HepG2 (cell line): Measurements from ENCODE around the gene GGACT.

Experiments used
- CSRNP2 ChIP-seq: sonication (generic); formaldehyde crosslinking; conservative IDR thresholded peaks from 2 replicates; pipeline ENCODE4 v1.8.0; 2022; ENCODE audit warnings: low read depth, missing genetic modification reagents
- EZH2 ChIP-seq: conservative IDR thresholded peaks from 2 replicates; pipeline ENCODE4 v1.6.1; 2012; ENCODE audit warnings: mild to moderate bottlenecking, low read depth, low read length, moderate library complexity
- HNRNPK ChIP-seq: fragments of 200-400 bp; formaldehyde crosslinking; IDR thresholded peaks from 2 replicates; pipeline ENCODE4 v1.6.1; 2018; ENCODE audit warnings: low read length, low read depth, moderate library complexity, mild to moderate bottlenecking; ENCODE audit not compliant: poor library complexity, severe bottlenecking
- KAT2B ChIP-seq: fragments of 150-350 bp; IDR thresholded peaks from 2 replicates; pipeline ENCODE4 v1.6.1; 2014; ENCODE audit warnings: low read depth, low read length, borderline replicate concordance
- NFYB ChIP-seq: sonication (generic); formaldehyde crosslinking; IDR thresholded peaks from 2 replicates; pipeline ENCODE4 v1.4.0; 2020; ENCODE audit warnings: missing genetic modification reagents
- POLR2A ChIP-seq, 2 experiments: IDR thresholded peaks; 2 replicates each; pipeline ENCODE4 v1.6.1; 2011; ENCODE audit warnings: low read depth in 2 of 2, low read length in 2 of 2, mild to moderate bottlenecking in 1 of 2, moderate library complexity in 1 of 2; ENCODE audit not compliant: insufficient read depth in 1 of 2
- TAF1 ChIP-seq: sonication (generic); formaldehyde crosslinking; IDR thresholded peaks from 2 replicates; pipeline ENCODE4 v1.4.0; 2020; ENCODE audit warnings: missing genetic modification reagents
- ZNF318 ChIP-seq: sonication (generic); formaldehyde crosslinking; IDR thresholded peaks from 2 replicates; pipeline ENCODE4 v1.4.0; 2020; ENCODE audit warnings: mild to moderate bottlenecking, missing genetic modification reagents
- ZNF501 ChIP-seq: sonication (generic); formaldehyde crosslinking; IDR thresholded peaks from 2 replicates; pipeline ENCODE4 v1.5.1; 2020; ENCODE audit warnings: mild to moderate bottlenecking, moderate library complexity, missing genetic modification reagents
- ZNF530 ChIP-seq: sonication (generic); formaldehyde crosslinking; IDR thresholded peaks from 2 replicates; pipeline ENCODE4 v1.5.0; 2020; ENCODE audit warnings: low read depth, mild to moderate bottlenecking, missing genetic modification reagents
- ZNF670 ChIP-seq: sonication (generic); formaldehyde crosslinking; IDR thresholded peaks from 2 replicates; pipeline ENCODE4 v1.8.0; 2022; ENCODE audit warnings: mild to moderate bottlenecking, missing genetic modification reagents, borderline replicate concordance
- ZNF7 ChIP-seq: IDR thresholded peaks from 2 replicates; pipeline ENCODE4 v1.6.1; 2016; ENCODE audit warnings: missing biosample characterization, missing genetic modification reagents
- TF ChIP-seq, protein P1 (sequence below): sonication (generic); formaldehyde crosslinking; IDR thresholded peaks from 2 replicates; pipeline ENCODE4 v1.5.0; 2020; ENCODE audit warnings: mild to moderate bottlenecking, missing genetic modification reagents, moderate library complexity

DNA sequence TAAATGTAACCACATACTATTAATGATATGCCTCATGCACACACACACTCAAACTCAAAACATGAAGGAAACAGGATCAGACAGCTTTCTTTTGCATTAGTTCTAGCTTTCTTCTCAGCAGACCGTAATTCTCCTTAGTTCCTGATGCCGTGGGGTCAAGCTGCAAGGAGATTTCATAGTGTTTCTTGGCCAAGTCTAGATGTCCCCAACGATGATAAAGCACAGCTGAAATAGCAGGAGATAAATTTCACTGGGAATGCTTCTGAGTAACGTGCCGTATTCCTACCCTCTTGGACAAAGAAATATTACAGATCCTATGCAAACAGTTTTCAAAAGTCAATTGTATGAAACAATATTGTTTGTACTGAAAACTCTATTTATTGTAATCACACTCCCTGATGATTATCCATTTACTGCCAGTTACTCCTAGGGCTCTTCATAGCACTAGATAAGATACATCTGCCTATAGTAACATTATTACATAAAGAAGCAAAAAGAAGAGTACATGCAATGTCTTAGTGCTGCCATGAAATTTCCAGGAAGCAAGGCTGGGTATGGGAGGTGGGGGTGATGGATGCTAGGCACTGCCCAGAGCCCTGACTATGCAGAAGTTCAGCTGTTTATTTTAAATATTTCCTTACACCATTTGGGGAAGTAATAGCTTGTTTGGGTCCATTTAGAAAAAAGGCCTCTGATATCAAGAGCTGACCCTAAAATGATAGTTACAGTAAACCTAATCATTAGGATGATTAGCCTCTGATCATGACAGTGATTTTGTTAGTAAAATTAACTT, 16.5 kb upstream of the GGACT start:
- TF ChIP-seq EZH2 (no peak), HNRNPK (no peak), ZNF318 (no peak), ZNF501 (CRISPR knock-in tag) (no peak), TAF1 (CRISPR knock-in tag) (no peak), ZNF7 (CRISPR knock-in tag) (no peak), ZNF530 (CRISPR knock-in tag) (no peak), ZNF670 (CRISPR knock-in tag) (no peak), POLR2A (IDR thresholded peaks at IDR 0.05; ENCODE audit: insufficient read depth in 1 of 2, low read depth in 2 of 2, low read length in 2 of 2) (no peak), KAT2B (no peak), NFYB (CRISPR knock-in tag) (no peak), CSRNP2 (CRISPR knock-in tag) (no peak)
- TF ChIP-seq, protein P1, sequence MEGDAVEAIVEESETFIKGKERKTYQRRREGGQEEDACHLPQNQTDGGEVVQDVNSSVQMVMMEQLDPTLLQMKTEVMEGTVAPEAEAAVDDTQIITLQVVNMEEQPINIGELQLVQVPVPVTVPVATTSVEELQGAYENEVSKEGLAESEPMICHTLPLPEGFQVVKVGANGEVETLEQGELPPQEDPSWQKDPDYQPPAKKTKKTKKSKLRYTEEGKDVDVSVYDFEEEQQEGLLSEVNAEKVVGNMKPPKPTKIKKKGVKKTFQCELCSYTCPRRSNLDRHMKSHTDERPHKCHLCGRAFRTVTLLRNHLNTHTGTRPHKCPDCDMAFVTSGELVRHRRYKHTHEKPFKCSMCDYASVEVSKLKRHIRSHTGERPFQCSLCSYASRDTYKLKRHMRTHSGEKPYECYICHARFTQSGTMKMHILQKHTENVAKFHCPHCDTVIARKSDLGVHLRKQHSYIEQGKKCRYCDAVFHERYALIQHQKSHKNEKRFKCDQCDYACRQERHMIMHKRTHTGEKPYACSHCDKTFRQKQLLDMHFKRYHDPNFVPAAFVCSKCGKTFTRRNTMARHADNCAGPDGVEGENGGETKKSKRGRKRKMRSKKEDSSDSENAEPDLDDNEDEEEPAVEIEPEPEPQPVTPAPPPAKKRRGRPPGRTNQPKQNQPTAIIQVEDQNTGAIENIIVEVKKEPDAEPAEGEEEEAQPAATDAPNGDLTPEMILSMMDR (CRISPR knock-in tag), result no peak
